Peyer's patch (tissue), 4 donors: ENCODE data around the gene MCRIP2. TPM values are rescaled to one million over a fixed set of nuclear protein-coding genes. Genes with fewer than 3 reads are reported as not detected.

Experiments used
- DNase-seq, 3 donors: peaks; one replicate each; pipeline ENCODE4 v3.0.0-alpha.2; 2017 to 2019
- H3K27ac ChIP-seq, 4 donors: fragments of 200-600 bp; sonication (generic); one replicate each; pipeline ENCODE4 v1.5.1; 2016 to 2019
- H3K27me3 ChIP-seq, 2 donors: fragments of 200-600 bp; sonication (generic); one replicate each; pipeline ENCODE4 v1.5.1; 2019
- H3K36me3 ChIP-seq, 3 donors: fragments of 200-600 bp; sonication (generic); one replicate each; pipeline ENCODE4 v1.5.1; 2016 to 2019
- H3K4me1 ChIP-seq, 4 donors: fragments of 200-600 bp; sonication (generic); one replicate each; pipeline ENCODE4 v1.5.1; 2016 to 2019
- H3K4me3 ChIP-seq, 4 donors: fragments of 200-600 bp; sonication (generic); 1 replicate in 3 of 4; 2 replicates in 1 of 4; pipeline ENCODE4 v1.5.1; 2016 to 2019; ENCODE audit warnings: mild to moderate bottlenecking in 1 of 4
- H3K9me3 ChIP-seq, 4 donors: fragments of 200-600 bp; sonication (generic); one replicate each; pipeline ENCODE4 v1.5.1; 2016 to 2019; ENCODE audit warnings: mild to moderate bottlenecking in 1 of 4
- POLR2A ChIP-seq, 2 donors: fragments of 450-650 bp; IDR thresholded peaks; one replicate each; pipeline ENCODE4 v1.5.1; 2017; ENCODE audit warnings: antibody characterized with exemption in 2 of 2, mild to moderate bottlenecking in 2 of 2, moderate library complexity in 2 of 2
- total RNA-seq, 4 donors: library from RNA; depleted of rRNA; stranded (reverse); fragments of >200 nt; gene quantifications; one replicate each; pipeline ENCODE4 v1.1.0, GENCODE V29; 2016
- TF ChIP-seq, protein P1 (sequence below), 6 experiments: fragments of 450-650 bp in 4 of 6; fragments of 200-600 bp in 2 of 6; sonication (generic) in 1 of 6; IDR thresholded peaks; one replicate each; pipeline ENCODE4 v1.5.1; 2017 to 2019; ENCODE audit warnings: antibody characterized with exemption in 6 of 6, mild to moderate bottlenecking in 3 of 6, moderate library complexity in 1 of 6

The MCRIP2 gene
- total RNA-seq, 4 donors from 2014 or later, result 114 to 260 (median 222) TPM

DNA sequence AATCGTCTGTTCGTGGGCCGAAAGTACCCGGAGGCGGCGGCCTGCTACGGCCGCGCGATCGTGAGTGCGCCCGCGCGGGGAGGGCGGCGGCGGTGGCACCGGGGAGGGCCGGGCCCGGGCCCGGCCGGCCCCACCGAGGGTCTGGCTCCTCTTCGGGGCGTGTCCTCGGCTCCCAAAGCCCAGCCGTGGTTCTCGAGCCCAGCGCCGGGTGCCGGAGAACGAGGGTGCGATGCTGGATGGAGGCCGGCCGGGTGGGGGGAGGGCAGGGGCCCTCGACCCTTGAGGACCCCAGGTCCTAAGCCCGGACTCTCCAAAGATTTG lies 39.0 kb downstream of the MCRIP2 start:
- TF ChIP-seq POLR2A (IDR thresholded peaks at IDR 0.05), result no peak
- TF ChIP-seq, protein P1, sequence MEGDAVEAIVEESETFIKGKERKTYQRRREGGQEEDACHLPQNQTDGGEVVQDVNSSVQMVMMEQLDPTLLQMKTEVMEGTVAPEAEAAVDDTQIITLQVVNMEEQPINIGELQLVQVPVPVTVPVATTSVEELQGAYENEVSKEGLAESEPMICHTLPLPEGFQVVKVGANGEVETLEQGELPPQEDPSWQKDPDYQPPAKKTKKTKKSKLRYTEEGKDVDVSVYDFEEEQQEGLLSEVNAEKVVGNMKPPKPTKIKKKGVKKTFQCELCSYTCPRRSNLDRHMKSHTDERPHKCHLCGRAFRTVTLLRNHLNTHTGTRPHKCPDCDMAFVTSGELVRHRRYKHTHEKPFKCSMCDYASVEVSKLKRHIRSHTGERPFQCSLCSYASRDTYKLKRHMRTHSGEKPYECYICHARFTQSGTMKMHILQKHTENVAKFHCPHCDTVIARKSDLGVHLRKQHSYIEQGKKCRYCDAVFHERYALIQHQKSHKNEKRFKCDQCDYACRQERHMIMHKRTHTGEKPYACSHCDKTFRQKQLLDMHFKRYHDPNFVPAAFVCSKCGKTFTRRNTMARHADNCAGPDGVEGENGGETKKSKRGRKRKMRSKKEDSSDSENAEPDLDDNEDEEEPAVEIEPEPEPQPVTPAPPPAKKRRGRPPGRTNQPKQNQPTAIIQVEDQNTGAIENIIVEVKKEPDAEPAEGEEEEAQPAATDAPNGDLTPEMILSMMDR (IDR thresholded peaks at IDR 0.05), result no peak
- Histone ChIP-seq H3K27me3 (no peaks in the 10 kb centered on the region), H3K27ac (peak overlapping the region; percentile 91 to 97 (median 94)), H3K36me3 (peaks cover 0 to 22% (median 0%) of the 10 kb centered on the region in 3 donors), H3K4me1 (peaks cover 12 to 64% (median 43%) of the 10 kb centered on the region in 4 donors), H3K9me3 (no peaks in the 10 kb centered on the region), H3K4me3 (peak overlapping the region; percentile 73 to 98 (median 94))
- DNase-seq, result no peak

DNA sequence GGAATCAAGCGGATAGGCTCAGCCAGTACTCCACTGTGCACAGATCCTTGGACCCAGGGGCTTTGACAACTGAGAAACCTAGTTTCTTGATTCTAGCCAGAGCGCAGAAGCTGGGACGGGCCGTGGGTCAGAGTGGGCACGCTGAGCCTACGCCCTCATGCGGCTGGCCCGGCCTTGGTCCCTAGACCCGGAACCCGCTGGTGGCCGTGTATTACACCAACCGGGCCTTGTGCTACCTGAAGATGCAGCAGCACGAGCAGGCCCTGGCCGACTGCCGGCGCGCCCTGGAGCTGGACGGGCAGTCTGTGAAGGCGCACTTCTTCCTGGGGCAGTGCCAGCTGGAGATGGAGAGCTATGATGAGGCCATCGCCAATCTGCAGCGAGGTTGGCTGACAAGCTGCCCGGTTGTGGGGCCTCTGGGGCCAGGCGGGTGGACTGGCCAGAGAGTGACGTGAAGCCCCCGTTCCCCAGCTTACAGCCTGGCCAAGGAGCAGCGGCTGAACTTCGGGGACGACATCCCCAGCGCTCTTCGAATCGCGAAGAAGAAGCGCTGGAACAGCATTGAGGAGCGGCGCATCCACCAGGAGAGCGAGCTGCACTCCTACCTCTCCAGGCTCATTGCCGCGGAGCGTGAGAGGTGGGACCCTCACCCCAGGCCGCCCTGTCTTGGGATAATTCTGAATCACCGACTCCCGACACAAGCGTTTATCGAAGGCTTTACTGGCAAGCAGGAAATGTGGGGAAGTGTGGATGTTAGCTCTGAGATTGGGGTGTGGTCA lies 39.5 kb downstream of the MCRIP2 start:
- H3K27ac ChIP-seq, result peak overlapping the region; percentile 91 to 97 (median 94)
- H3K9me3 ChIP-seq, result no peaks in the 10 kb centered on the region
- peaks cover 0 to 22% (median 0%) of the 10 kb centered on the region in 3 donors for H3K36me3 ChIP-seq
- DNase-seq, result peak in 1 of 3 donors; percentile 70
- peak overlapping the region; percentile 73 to 98 (median 94) for H3K4me3 ChIP-seq
- TF ChIP-seq, protein P1 (IDR thresholded peaks at IDR 0.05), result peak in 1 of 6 experiments; percentile 2
- no peak for TF ChIP-seq POLR2A (IDR thresholded peaks at IDR 0.05)
- no peaks in the 10 kb centered on the region for H3K27me3 ChIP-seq
- H3K4me1 ChIP-seq, result peaks cover 7 to 58% (median 38%) of the 10 kb centered on the region in 4 donors

DNA sequence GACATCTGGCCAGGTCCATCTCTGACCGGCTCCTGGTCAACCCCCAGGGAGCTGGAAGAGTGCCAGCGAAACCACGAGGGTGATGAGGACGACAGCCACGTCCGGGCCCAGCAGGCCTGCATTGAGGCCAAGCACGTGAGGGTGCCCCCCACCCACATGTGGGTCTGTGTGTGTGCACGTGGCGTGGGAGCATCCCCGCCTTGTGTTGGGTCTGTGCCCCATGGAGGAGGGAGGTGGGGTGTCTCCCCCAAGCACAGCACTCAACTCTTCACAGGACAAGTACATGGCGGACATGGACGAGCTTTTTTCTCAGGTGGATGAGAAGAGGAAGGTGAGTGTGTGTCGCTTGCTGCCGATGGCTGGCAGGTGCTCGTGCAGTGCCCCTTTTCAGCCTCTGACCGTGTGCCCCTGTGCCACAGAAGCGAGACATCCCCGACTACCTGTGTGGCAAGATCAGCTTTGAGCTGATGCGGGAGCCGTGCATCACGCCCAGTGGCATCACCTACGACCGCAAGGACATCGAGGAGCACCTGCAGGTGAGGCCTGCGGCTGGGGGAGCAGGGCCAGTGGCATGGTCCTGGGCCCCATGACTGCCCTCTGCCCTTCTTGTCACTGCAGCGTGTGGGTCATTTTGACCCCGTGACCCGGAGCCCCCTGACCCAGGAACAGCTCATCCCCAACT lies 40.3 kb downstream of the MCRIP2 start:
- no peak for DNase-seq
- Histone ChIP-seq H3K36me3 (peaks cover 0 to 27% (median 0%) of the 10 kb centered on the region in 3 donors), H3K4me3 (no peak overlapping the region), H3K9me3 (no peaks in the 10 kb centered on the region), H3K4me1 (peaks cover 4 to 51% (median 36%) of the 10 kb centered on the region in 4 donors), H3K27me3 (no peaks in the 10 kb centered on the region), H3K27ac (no peak overlapping the region)
- TF ChIP-seq POLR2A (IDR thresholded peaks at IDR 0.05), result no peak
- TF ChIP-seq, protein P1 (IDR thresholded peaks at IDR 0.05), result no peak

DNA sequence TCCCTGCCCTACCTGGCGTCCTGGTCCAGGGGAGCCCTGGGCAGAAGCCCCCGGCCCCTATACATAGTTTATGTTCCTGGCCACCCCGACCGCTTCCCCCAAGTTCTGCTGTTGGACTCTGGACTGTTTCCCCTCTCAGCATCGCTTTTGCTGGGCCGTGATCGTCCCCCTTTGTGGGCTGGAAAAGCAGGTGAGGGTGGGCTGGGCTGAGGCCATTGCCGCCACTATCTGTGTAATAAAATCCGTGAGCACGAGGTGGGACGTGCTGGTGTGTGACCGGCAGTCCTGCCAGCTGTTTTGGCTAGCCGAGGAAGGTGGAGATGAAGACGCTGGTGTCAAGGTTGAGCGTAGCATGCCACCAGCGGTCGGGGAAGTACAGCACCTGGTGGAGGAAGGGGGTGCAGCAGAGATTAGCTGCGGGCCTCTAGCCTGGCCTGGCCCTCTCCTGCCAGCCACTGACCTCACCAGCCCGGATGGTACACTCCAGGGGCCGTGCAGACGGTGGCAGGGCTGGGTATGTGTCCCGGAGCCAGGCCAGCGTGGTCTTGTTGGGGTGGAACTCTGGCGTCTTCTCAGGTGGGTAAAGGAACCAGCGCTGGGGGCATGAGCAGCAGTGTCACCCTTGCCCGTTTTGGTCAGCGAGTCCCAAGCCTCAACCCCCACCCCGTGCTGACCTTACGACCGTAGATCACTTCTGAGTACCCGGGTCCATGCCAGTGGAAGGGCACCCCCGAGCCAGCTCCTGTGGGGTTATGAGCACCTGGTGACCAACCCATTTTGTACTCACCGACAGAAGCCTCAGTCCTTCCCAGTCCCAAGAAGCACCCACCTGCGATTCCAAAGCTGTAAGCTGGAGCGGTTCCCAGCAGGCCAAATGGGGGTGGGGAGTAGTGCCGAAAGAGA lies 41.1 kb downstream of the MCRIP2 start:
- H3K27ac ChIP-seq, result no peak overlapping the region
- H3K36me3 ChIP-seq, result peaks cover 0 to 32% (median 0%) of the 10 kb centered on the region in 3 donors
- DNase-seq, result no peak
- H3K4me1 ChIP-seq, result peaks cover 0 to 45% (median 32%) of the 10 kb centered on the region in 4 donors
- no peaks in the 10 kb centered on the region for H3K27me3 ChIP-seq
- TF ChIP-seq, protein P1 (IDR thresholded peaks at IDR 0.05), result no peak
- no peak for TF ChIP-seq POLR2A (IDR thresholded peaks at IDR 0.05)
- peak overlapping the region in 3 of 4 donors; percentile 58 to 83 (median 83) for H3K4me3 ChIP-seq
- H3K9me3 ChIP-seq, result no peaks in the 10 kb centered on the region

DNA sequence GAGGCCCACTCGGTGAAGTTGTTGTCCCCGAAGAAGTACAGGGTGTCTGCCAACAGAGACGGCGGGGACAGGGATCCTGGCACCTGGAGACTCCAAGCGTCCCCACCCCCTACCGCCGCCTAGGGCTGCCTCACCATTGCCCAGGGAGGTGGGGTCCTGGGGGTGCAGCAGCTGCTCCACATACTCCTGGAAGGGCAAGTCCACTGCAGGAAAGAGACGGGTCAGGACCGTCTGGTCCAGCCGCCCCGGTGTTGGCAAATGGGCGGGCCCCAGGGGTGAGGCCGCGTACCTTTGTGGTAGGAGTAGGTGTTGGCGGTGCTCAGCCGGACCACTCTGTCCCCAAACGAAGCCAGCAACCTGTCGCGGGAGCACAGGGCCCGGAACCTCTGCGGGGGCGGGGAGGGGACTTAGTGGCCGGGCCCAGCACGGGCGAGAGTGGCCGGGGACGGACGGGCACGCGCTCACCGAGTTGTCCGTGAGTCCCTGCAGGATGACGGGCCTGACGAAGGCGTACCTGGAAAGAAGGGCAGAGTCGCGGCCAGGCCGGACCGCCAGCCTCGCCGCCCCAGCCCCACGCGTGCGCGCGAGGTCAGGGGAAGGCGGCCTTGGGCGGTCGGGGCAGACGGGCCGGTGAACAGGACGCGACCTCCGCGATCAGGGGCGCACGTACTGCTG lies 41.9 kb downstream of the MCRIP2 start:
- Histone ChIP-seq H3K36me3 (peaks cover 0 to 32% (median 0%) of the 10 kb centered on the region in 3 donors), H3K4me1 (peaks cover 0 to 45% (median 31%) of the 10 kb centered on the region in 4 donors), H3K4me3 (peak overlapping the region; percentile 58 to 83 (median 72)), H3K9me3 (no peaks in the 10 kb centered on the region), H3K27ac (peak overlapping the region; percentile 55 to 85 (median 68)), H3K27me3 (no peaks in the 10 kb centered on the region)
- TF ChIP-seq, protein P1 (IDR thresholded peaks at IDR 0.05), result no peak
- no peak for TF ChIP-seq POLR2A (IDR thresholded peaks at IDR 0.05)
- no peak for DNase-seq
